ENCODE results near the gene CPNE5. TPM values are rescaled to one million over a fixed set of nuclear protein-coding genes. Genes with fewer than 3 reads are reported as not detected.
"Not testable (repeated sequence)": the region's sequence is repeated elsewhere in the genome, so short reads cannot be mapped to it uniquely, and the experiment has no call there.

Gene CPNE5
- total and polyA plus RNA-seq, 8 donors: 1.2 to 15.9 (median 2.4) TPM; not detected in 1

DNA sequence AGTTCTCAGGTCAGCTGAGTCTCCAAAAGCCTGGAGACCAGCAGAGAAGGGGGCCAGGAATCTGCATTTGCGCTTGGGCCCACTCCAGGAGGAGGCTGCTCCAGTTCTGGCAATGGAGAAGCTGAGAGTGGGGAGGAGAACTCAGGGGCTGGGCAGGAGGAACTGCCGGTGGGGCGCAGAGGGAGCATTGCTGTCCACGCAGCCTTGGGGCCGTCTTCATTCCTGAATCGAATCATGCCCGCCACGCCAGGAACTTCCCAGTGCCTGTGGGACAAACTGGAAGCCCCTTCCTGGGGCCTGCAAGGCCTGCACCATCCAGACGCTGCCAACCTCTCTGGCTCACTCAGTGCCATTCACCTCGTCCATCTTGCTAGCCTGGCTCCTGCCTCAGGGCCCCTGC is 124.7 kb downstream of the CPNE5 start:
- intact Hi-C loops (cut with DNase I; ENCODE audit: low total_unique reads): no loop called here
- H3K27ac ChIP-seq: no peak overlapping the region
- no peaks in the 10 kb centered on the region for H3K27me3 ChIP-seq
- no peak overlapping the region for H3K4me3 ChIP-seq
- H3K9me3 ChIP-seq: no peaks in the 10 kb centered on the region
- no peak for TF ChIP-seq POLR2AphosphoS5 (IDR thresholded peaks at IDR 0.05)
- no peak for TF ChIP-seq POLR2A (IDR thresholded peaks at IDR 0.05)
- no peak for TF ChIP-seq EP300 (IDR thresholded peaks at IDR 0.05)
- TF ChIP-seq, protein P1, sequence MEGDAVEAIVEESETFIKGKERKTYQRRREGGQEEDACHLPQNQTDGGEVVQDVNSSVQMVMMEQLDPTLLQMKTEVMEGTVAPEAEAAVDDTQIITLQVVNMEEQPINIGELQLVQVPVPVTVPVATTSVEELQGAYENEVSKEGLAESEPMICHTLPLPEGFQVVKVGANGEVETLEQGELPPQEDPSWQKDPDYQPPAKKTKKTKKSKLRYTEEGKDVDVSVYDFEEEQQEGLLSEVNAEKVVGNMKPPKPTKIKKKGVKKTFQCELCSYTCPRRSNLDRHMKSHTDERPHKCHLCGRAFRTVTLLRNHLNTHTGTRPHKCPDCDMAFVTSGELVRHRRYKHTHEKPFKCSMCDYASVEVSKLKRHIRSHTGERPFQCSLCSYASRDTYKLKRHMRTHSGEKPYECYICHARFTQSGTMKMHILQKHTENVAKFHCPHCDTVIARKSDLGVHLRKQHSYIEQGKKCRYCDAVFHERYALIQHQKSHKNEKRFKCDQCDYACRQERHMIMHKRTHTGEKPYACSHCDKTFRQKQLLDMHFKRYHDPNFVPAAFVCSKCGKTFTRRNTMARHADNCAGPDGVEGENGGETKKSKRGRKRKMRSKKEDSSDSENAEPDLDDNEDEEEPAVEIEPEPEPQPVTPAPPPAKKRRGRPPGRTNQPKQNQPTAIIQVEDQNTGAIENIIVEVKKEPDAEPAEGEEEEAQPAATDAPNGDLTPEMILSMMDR (IDR thresholded peaks at IDR 0.05): no peak
- no peak for DNase-seq
- H3K36me3 ChIP-seq: no peaks in the 10 kb centered on the region
- WGBS, 5 donors: 80 to 92% (median 88%) methylated on average over 9 to 10 of the region's 10 CpGs
- no peaks in the 10 kb centered on the region for H3K4me1 ChIP-seq

DNA sequence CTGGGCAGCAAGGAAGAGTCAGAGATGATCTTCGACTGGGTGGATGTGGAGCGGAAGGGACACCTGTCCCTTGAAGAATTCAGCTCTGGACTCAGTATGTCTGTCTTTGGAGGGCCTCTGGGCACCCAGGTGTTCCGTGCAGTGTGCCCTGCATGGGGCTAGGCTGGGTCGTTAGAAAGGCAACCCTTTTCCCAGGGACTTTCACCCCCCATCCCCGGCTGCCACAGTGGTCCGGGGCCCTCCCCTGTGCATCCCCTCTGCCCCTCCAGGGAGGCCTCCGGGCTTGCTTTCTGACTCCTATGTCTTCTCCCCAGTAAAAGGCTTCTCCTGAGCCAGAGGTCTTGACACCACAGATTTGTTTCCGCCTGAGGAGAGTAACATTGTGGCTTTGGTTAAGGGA is 125.4 kb downstream of the CPNE5 start:
- Histone ChIP-seq H3K36me3 (no peaks in the 10 kb centered on the region), H3K9me3 (no peaks in the 10 kb centered on the region), H3K4me1 (no peaks in the 10 kb centered on the region), H3K27me3 (no peaks in the 10 kb centered on the region), H3K4me3 (no peak overlapping the region), H3K27ac (no peak overlapping the region)
- TF ChIP-seq, protein P1 (IDR thresholded peaks at IDR 0.05): no peak
- no peak for TF ChIP-seq POLR2AphosphoS5 (IDR thresholded peaks at IDR 0.05)
- TF ChIP-seq EP300 (IDR thresholded peaks at IDR 0.05): no peak
- no peak for TF ChIP-seq POLR2A (IDR thresholded peaks at IDR 0.05)
- intact Hi-C loops (cut with DNase I; ENCODE audit: low total_unique reads): no loop called here
- DNase-seq: no peak
- WGBS, 5 donors: 66 to 88% (median 86%) methylated on average over 4 to 8 of the region's 8 CpGs

DNA sequence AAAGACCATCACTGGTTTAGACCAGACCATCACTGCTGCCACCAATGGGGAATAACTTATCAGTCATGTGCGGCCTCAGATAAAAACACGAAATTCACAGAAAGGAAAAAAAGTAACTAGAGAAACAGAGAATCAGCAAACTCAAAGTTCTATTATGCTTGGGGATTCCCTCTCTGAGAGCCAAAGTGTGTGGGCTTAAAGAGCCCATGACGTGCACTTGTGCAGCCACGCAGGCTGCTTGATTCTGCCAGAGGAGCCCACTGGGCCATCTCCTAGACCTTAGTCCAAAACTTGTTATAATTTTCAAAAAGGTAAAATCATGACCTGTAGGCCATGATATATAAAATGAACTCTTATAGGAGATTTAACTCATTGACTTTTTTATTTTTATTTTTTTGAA is 126.4 kb downstream of the CPNE5 start:
- intact Hi-C loops (cut with DNase I; ENCODE audit: low total_unique reads): no loop called here
- Histone ChIP-seq H3K4me3 (no peak overlapping the region), H3K27ac (no peak overlapping the region), H3K27me3 (no peaks in the 10 kb centered on the region), H3K9me3 (no peaks in the 10 kb centered on the region), H3K36me3 (no peaks in the 10 kb centered on the region), H3K4me1 (no peaks in the 10 kb centered on the region)
- WGBS, 5 donors: 86 to 91% (median 89%) methylated on average over 4 of the region's 4 CpGs
- TF ChIP-seq EP300 (IDR thresholded peaks at IDR 0.05): no peak
- no peak for TF ChIP-seq POLR2A (IDR thresholded peaks at IDR 0.05)
- TF ChIP-seq POLR2AphosphoS5 (IDR thresholded peaks at IDR 0.05): no peak
- TF ChIP-seq, protein P1 (IDR thresholded peaks at IDR 0.05): no peak
- no peak for DNase-seq

DNA sequence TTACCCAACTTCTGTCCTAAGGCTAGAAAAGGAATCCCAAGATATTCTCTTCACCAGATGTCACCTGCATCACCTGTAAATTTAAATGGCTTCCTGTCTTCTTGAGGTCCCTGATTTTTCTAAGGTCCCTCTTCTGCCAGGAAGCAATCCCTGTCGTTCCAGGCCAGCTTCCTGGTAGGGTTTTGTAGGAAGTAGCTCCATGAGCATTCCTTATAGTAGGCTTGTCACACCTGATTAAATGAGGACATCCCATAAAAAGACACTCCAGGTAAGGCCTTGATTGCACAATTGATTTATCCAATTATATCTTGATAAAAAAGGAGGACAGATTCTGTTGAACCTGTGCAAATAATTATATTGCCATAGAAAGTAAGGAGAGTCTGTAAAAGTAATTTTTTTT is 132.9 kb downstream of the CPNE5 start:
- 52 to 78% (median 67%) methylated on average over 1 of the region's 1 CpG for WGBS, 5 donors
- Histone ChIP-seq H3K27ac (no peak overlapping the region), H3K4me1 (peaks cover 0 to 5% (median 0%) of the 10 kb centered on the region in 4 donors), H3K4me3 (no peak overlapping the region), H3K36me3 (no peaks in the 10 kb centered on the region), H3K27me3 (no peaks in the 10 kb centered on the region), H3K9me3 (no peaks in the 10 kb centered on the region)
- intact Hi-C loops (cut with DNase I; ENCODE audit: low total_unique reads): no loop called here
- TF ChIP-seq POLR2A (IDR thresholded peaks at IDR 0.05) (no peak), EP300 (IDR thresholded peaks at IDR 0.05) (no peak), POLR2AphosphoS5 (IDR thresholded peaks at IDR 0.05) (no peak)
- TF ChIP-seq, protein P1 (IDR thresholded peaks at IDR 0.05): no peak
- DNase-seq: no peak

DNA sequence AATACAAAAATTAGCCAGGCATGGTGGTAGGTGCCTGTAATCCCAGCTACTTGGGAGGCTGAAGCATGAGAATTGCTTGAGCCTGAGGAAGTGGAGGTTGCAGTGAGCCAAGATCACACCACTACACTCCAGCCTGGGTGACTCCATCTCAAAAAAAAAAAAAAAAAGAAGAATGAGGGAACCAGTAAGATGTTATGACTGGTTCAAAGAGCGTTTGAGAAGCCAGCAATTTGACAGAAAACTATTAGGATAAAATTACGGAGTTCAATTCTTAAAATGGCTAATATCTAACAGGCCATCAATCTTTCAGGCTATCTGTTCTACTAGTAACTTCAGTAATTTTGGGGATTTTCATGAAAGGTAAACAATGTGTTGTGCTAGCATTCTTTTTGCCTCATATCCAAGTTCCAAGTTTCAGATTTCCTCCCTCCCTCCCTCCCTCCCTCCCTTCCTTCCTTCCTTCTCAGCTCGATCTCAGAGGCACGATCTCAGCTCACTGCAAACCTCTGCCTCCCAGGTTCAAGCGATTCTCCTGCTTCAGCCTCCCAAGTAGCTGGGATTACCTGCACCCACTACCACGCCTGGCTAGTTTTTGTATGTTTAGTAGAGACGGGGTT is 134.2 kb downstream of the CPNE5 start:
- H3K27me3 ChIP-seq; H3K4me3 ChIP-seq; DNase-seq; H3K36me3 ChIP-seq; H3K27ac ChIP-seq; H3K9me3 ChIP-seq; intact Hi-C loops (cut with DNase I; ENCODE audit: low total_unique reads): not testable (repeated sequence)
- WGBS, 5 donors: 63 to 76% (median 70%) methylated on average over 7 of the region's 7 CpGs
- H3K4me1 ChIP-seq: peaks cover 0 to 13% (median 0%) of the 10 kb centered on the region in 4 donors

All from stomach (tissue), 9 donors.